H1 (cell line): Measurements from ENCODE around the gene FSTL4. TPM values are rescaled to one million over a fixed set of nuclear protein-coding genes. Genes with fewer than 3 reads are reported as not detected.

Experiments used
- CTCF ChIA-PET: fragments of 300-600 bp; sonication (Branson Sonifier 250); formaldehyde crosslinking; loops from one replicate; lab custom pipeline; 2021; ENCODE audit not compliant: partially characterized antibody; lab: Charles Lee
- POLR2A ChIA-PET: fragments of 300-600 bp; sonication (Branson Sonifier 250); formaldehyde crosslinking; loops from one replicate; lab custom pipeline; 2021; ENCODE audit warnings: inconsistent platforms; ENCODE audit not compliant: partially characterized antibody; lab: Charles Lee
- DNase-seq, 2 experiments: peaks; one replicate each; pipeline versions ENCODE4 v3.0.0 to v3.0.0-alpha.2; 2010 to 2022; ENCODE audit warnings: low spot score in 2 of 2, low read depth in 1 of 2, mixed read lengths in 1 of 2
- FAIRE-seq: peaks from 2 replicates; lab custom pipeline; 2011; peaks lifted over from hg19 to GRCh38; lab: Jason Lieb, UNC
- H2AFZ ChIP-seq: 2 replicates; pipeline ENCODE4 v1.8.1; 2012; ENCODE audit warnings: low read length, inconsistent platforms
- H2AK5ac ChIP-seq: 2 replicates; pipeline ENCODE4 v1.6.1; 2013; ENCODE audit warnings: low read depth, low read length
- H2BK120ac ChIP-seq: replicated peaks from 2 replicates; pipeline ENCODE3; 2013; ENCODE audit warnings: low read depth, low read length, inconsistent platforms
- H2BK12ac ChIP-seq: 2 replicates; pipeline ENCODE4 v1.6.1; 2013; ENCODE audit warnings: low read depth, low read length
- H2BK15ac ChIP-seq: 2 replicates; pipeline ENCODE4 v1.6.1; 2013; ENCODE audit warnings: low read length
- H2BK20ac ChIP-seq: 2 replicates; pipeline ENCODE4 v1.6.1; 2013; ENCODE audit warnings: low read length
- H2BK5ac ChIP-seq: 2 replicates; pipeline ENCODE4 v1.6.1; 2013; ENCODE audit warnings: low read depth, low read length
- H3K14ac ChIP-seq: 2 replicates; pipeline ENCODE4 v1.6.1; 2013; ENCODE audit warnings: inconsistent platforms; ENCODE audit not compliant: insufficient read length
- H3K18ac ChIP-seq: 2 replicates; pipeline ENCODE4 v1.6.1; 2013; ENCODE audit warnings: low read length; ENCODE audit errors: extremely low read depth
- H3K23ac ChIP-seq: 2 replicates; pipeline ENCODE4 v1.6.1; 2013; ENCODE audit warnings: inconsistent platforms; ENCODE audit not compliant: insufficient read length
- H3K23me2 ChIP-seq: 2 replicates; pipeline ENCODE4 v1.6.1; 2013; ENCODE audit warnings: low read depth, low read length
- H3K27ac ChIP-seq: 2 replicates; pipeline ENCODE4 v1.6.1; 2011; ENCODE audit warnings: low read depth, low read length, inconsistent platforms
- H3K27me3 ChIP-seq, 4 experiments: replicated peaks in 1 of 4; 1 replicate in 1 of 4; 2 replicates in 3 of 4; pipeline versions ENCODE4 v1.6.1 to v1.8.1; 2011 to 2013; ENCODE audit warnings: low read length in 3 of 4, mild to moderate bottlenecking in 3 of 4, inconsistent platforms in 2 of 4, mixed read lengths in 2 of 4, moderate library complexity in 1 of 4; ENCODE audit not compliant: control insufficient read depth in 3 of 4, insufficient read depth in 3 of 4; ENCODE audit errors: extremely low read depth in 1 of 4
- H3K36me3 ChIP-seq, 4 experiments: 2 replicates each; pipeline versions ENCODE4 v1.6.1 to v1.8.1; 2011 to 2013; ENCODE audit warnings: mild to moderate bottlenecking in 4 of 4, low read length in 3 of 4, moderate library complexity in 2 of 4, control low read depth in 1 of 4, inconsistent platforms in 1 of 4; ENCODE audit not compliant: insufficient read depth in 4 of 4, control insufficient read depth in 2 of 4
- H3K4ac ChIP-seq: replicated peaks from 2 replicates; pipeline ENCODE3; 2013; ENCODE audit warnings: low read length, low read depth, mixed read lengths, inconsistent platforms; ENCODE audit not compliant: insufficient read length
- H3K4me1 ChIP-seq, 4 experiments: replicated peaks in 1 of 4; 1 replicate in 1 of 4; 2 replicates in 3 of 4; pipeline versions ENCODE4 v1.6.1 to v1.8.1; 2011 to 2013; ENCODE audit warnings: low read length in 3 of 4, inconsistent platforms in 2 of 4, mixed read lengths in 1 of 4; ENCODE audit not compliant: insufficient read depth in 4 of 4, control insufficient read depth in 3 of 4
- H3K4me2 ChIP-seq, 2 experiments: 2 replicates each; pipeline versions ENCODE4 v1.6.1 to v1.8.1; 2011 to 2013; ENCODE audit warnings: low read depth in 2 of 2, low read length in 2 of 2, control low read depth in 1 of 2, inconsistent platforms in 1 of 2, mild to moderate bottlenecking in 1 of 2; ENCODE audit not compliant: insufficient read depth in 1 of 2
- H3K4me3 ChIP-seq, 4 experiments: fragments of 200-600, 300-600 bp in 1 of 4; sonication (generic), shearing (Covaris generic), sonication (Bioruptor Twin) in 1 of 4; 2 replicates each; pipeline versions ENCODE4 v1.5.1 to v1.8.1; 2011 to 2016; ENCODE audit warnings: low read length in 4 of 4, low read depth in 3 of 4, control low read depth in 2 of 4, inconsistent platforms in 2 of 4, mild to moderate bottlenecking in 2 of 4, mixed read lengths in 1 of 4, moderate library complexity in 1 of 4; ENCODE audit not compliant: insufficient read depth in 2 of 4; ENCODE audit errors: extremely low read depth in 1 of 4
- H3K56ac ChIP-seq: replicated peaks from 2 replicates; pipeline ENCODE3; 2013; ENCODE audit warnings: low read depth, mild to moderate bottlenecking, mixed read lengths, low read length, inconsistent platforms; ENCODE audit not compliant: insufficient read length
- H3K79me1 ChIP-seq: 2 replicates; pipeline ENCODE4 v1.6.1; 2013; ENCODE audit warnings: low read depth, low read length, control low read depth
- H3K79me2 ChIP-seq, 2 experiments: 2 replicates each; pipeline versions ENCODE4 v1.6.1 to v1.8.1; 2012 to 2013; ENCODE audit warnings: low read length in 2 of 2, mild to moderate bottlenecking in 2 of 2, inconsistent platforms in 1 of 2; ENCODE audit not compliant: insufficient read depth in 2 of 2, control insufficient read depth in 1 of 2
- H3K9ac ChIP-seq, 4 experiments: replicated peaks in 1 of 4; 1 replicate in 1 of 4; 2 replicates in 3 of 4; pipeline versions ENCODE4 v1.6.1 to v1.8.1; 2011 to 2013; ENCODE audit warnings: low read depth in 3 of 4, low read length in 3 of 4, control low read depth in 2 of 4, mild to moderate bottlenecking in 2 of 4, moderate library complexity in 2 of 4, inconsistent platforms in 1 of 4; ENCODE audit errors: extremely low read depth in 1 of 4
- H3K9me3 ChIP-seq, 2 experiments: 2 replicates each; pipeline versions ENCODE4 v1.6.1 to v1.8.1; 2012 to 2013; ENCODE audit warnings: mild to moderate bottlenecking in 2 of 2, moderate library complexity in 2 of 2, control low read depth in 1 of 2, inconsistent platforms in 1 of 2, low read depth in 1 of 2, low read length in 1 of 2, mixed read lengths in 1 of 2; ENCODE audit not compliant: insufficient read depth in 2 of 2
- H4K20me1 ChIP-seq, 2 experiments: replicated peaks in 1 of 2; 2 replicates each; pipeline versions ENCODE3 to v1.8.1; 2011 to 2013; ENCODE audit warnings: inconsistent platforms in 2 of 2, low read length in 2 of 2, mild to moderate bottlenecking in 1 of 2; ENCODE audit not compliant: insufficient read depth in 2 of 2, control insufficient read depth in 1 of 2
- H4K5ac ChIP-seq: 2 replicates; pipeline ENCODE4 v1.6.1; 2013; ENCODE audit warnings: low read length, low read depth, mixed read lengths, inconsistent platforms; ENCODE audit not compliant: insufficient read length
- H4K8ac ChIP-seq: 2 replicates; pipeline ENCODE4 v1.8.0; 2013; ENCODE audit warnings: mild to moderate bottlenecking, moderate library complexity, low read length, inconsistent platforms; ENCODE audit not compliant: insufficient read depth; ENCODE audit errors: extremely low read depth
- H4K91ac ChIP-seq: replicated peaks from 2 replicates; pipeline ENCODE3; 2013; ENCODE audit warnings: low read length, mixed read lengths, inconsistent platforms; ENCODE audit not compliant: insufficient read length
- CBX8 ChIP-seq: fragments of 300-800, 300-1000 bp; sonication (generic); IDR thresholded peaks from 2 replicates; pipeline ENCODE4 v1.7.1; 2016; ENCODE audit warnings: low read depth, low read length, borderline replicate concordance
- CHD1 ChIP-seq: IDR thresholded peaks from 2 replicates; pipeline ENCODE4 v1.6.1; 2012; ENCODE audit warnings: low read depth, low read length, improper control_type of control experiment
- E2F6 ChIP-seq: IDR thresholded peaks from 2 replicates; pipeline ENCODE4 v1.6.1; 2012; ENCODE audit warnings: inconsistent platforms
- FOSL1 ChIP-seq: IDR thresholded peaks from 2 replicates; pipeline ENCODE4 v1.6.1; 2011; ENCODE audit warnings: mild to moderate bottlenecking, low read depth, low read length, moderate library complexity; ENCODE audit not compliant: insufficient read depth
- KDM1A ChIP-seq: fragments of 200-600, 300-600 bp; sonication (generic); IDR thresholded peaks from 2 replicates; pipeline ENCODE4 v1.7.1; 2016; ENCODE audit warnings: mild to moderate bottlenecking, low read length, borderline replicate concordance
- RXRA ChIP-seq: IDR thresholded peaks from 2 replicates; pipeline ENCODE4 v1.6.1; 2011; ENCODE audit warnings: low read depth, mild to moderate bottlenecking, low read length, moderate library complexity; ENCODE audit not compliant: insufficient read depth
- WGBS, 2 experiments: shearing (Covaris generic) in 1 of 2; methylation state at CpG; one replicate each; pipeline versions ENCODE4 v1.1.6 to v1.1.7; 2013 to 2015; ENCODE audit warnings: low lambda C conversion rate in 2 of 2, mixed read lengths in 2 of 2, inconsistent platforms in 1 of 2, low coverage in 1 of 2, missing lambda C conversion rate in 1 of 2; ENCODE audit not compliant: insufficient replicate concordance in 2 of 2, insufficient coverage in 1 of 2, insufficient read length in 1 of 2; ENCODE audit errors: extremely low coverage in 1 of 2, missing lambda C conversion rate in 1 of 2; 5-methylcytosine and 5-hydroxymethylcytosine counted together
- polyA plus RNA-seq, 7 experiments: library from polyadenylated mRNA; depleted of rRNA in 3 of 7; stranded (reverse) in 5 of 7; unstranded in 2 of 7; fragments of >200 nt in 5 of 7; fragments of 200-250 nt in 2 of 7; gene quantifications; 1 replicate in 5 of 7; 2 replicates in 1 of 7; 4 replicates in 1 of 7; pipeline versions ENCODE4 v1.2.1 to v1.2.3, GENCODE V29; 2011 to 2013; ENCODE audit warnings: missing spikeins in 2 of 7, mixed read lengths in 2 of 7
- total RNA-seq: library from RNA; stranded (reverse); fragmentation: NEBNext Ultra II Directional; extraction: Animal tissue kit (Norgen Biotek cat#: 25700); gene quantifications from 2 replicates; pipeline ENCODE4 v1.2.1, GENCODE V29; 2021

Gene FSTL4
- total and polyA plus RNA-seq, 2 of the 8 experiments (the other 6 are each of a cell fraction or from before 2014, with no cell fraction given), result 3.1 to 4.1 TPM

- Histone ChIP-seq H2BK120ac (no peak overlapping the region), H3K36me3 (no peaks in the 10 kb centered on the region), H3K4ac (no peak overlapping the region), H3K4me2 (no peak overlapping the region), H4K5ac (no peak overlapping the region), H3K9ac (no peak overlapping the region), H3K79me2 (no peaks in the 10 kb centered on the region), H4K91ac (no peak overlapping the region), H4K20me1 (no peaks in the 10 kb centered on the region), H3K14ac (no peak overlapping the region), H3K4me3 (no peak overlapping the region), H3K9me3 (no peaks in the 10 kb centered on the region), H4K8ac (no peak overlapping the region), H3K79me1 (no peaks in the 10 kb centered on the region), H2BK15ac (no peak overlapping the region), H2BK5ac (no peak overlapping the region), H3K18ac (no peak overlapping the region), H3K4me1 (no peaks in the 10 kb centered on the region), H2AK5ac (no peak overlapping the region), H2AFZ (no peak overlapping the region), H3K56ac (no peak overlapping the region), H2BK20ac (no peak overlapping the region), H3K23me2 (no peaks in the 10 kb centered on the region), H3K27ac (no peak overlapping the region), H3K27me3 (no peaks in the 10 kb centered on the region; a peak in 2 of 7 replicates), H3K23ac (no peak overlapping the region), H2BK12ac (no peak overlapping the region)
- ChIA-PET CTCF (interaction anchor here (0.8 to 1.1 kb wide), 2 partner anchors 213 to 232 kb away, joined by 3 to 4 read pairs; no protein-coding TSS in a partner anchor), POLR2A (no interaction called here)
- 74% methylated on average over 4 of the region's 4 CpGs; no CpG with 5 or more reads in 1 of the 2 experiments for WGBS, 2 experiments
- TF ChIP-seq KDM1A (no peak), E2F6 (no peak), FOSL1 (no peak), RXRA (no peak), CBX8 (no peak), CHD1 (no peak)
- FAIRE-seq, result no peak
- no peak for DNase-seq
These were observed 41.4 kb upstream of the FSTL4 start for GRCh38 chr5:133653760-133654049.
